B cell (primary cell): ENCODE results near the gene MEIKIN.
"Not testable (repeated sequence)": the region's sequence is repeated elsewhere in the genome, so short reads cannot be mapped to it uniquely, and the experiment has no call there.

Source experiments
- EZH2 ChIP-seq: IDR thresholded peaks from 2 replicates; pipeline ENCODE4 v1.6.1; 2012; ENCODE audit warnings: borderline replicate concordance, low read depth, mild to moderate bottlenecking, moderate library complexity, low read length; ENCODE audit not compliant: insufficient read depth, poor library complexity, severe bottlenecking
- TF ChIP-seq, protein P1 (sequence below): fragments of 200-600 bp; IDR thresholded peaks from one replicate; pipeline ENCODE4 v1.8.0; 2022; ENCODE audit warnings: antibody characterized with exemption, mild to moderate bottlenecking

DNA sequence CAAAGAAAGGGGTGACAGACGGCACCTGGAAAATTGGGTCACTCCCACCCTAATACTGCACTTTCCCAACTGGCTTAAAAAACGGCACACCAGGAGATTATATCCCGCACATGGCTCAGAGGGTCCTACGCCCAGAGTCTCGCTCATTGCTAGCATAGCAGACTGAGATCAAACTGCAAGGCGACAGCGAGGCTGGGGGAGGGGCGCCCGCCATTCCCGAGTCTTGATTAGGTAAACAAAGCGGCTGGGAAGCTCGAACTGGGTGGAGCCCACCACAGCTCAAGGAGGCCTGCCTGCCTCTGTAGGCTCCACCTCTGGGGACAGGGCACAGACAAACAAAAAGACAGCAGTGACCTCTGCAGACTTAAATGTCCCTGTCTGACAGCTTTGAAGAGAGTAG, 74.2 kb downstream of the MEIKIN start:
- TF ChIP-seq, protein P1, sequence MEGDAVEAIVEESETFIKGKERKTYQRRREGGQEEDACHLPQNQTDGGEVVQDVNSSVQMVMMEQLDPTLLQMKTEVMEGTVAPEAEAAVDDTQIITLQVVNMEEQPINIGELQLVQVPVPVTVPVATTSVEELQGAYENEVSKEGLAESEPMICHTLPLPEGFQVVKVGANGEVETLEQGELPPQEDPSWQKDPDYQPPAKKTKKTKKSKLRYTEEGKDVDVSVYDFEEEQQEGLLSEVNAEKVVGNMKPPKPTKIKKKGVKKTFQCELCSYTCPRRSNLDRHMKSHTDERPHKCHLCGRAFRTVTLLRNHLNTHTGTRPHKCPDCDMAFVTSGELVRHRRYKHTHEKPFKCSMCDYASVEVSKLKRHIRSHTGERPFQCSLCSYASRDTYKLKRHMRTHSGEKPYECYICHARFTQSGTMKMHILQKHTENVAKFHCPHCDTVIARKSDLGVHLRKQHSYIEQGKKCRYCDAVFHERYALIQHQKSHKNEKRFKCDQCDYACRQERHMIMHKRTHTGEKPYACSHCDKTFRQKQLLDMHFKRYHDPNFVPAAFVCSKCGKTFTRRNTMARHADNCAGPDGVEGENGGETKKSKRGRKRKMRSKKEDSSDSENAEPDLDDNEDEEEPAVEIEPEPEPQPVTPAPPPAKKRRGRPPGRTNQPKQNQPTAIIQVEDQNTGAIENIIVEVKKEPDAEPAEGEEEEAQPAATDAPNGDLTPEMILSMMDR, result not testable (repeated sequence)
- not testable (repeated sequence) for TF ChIP-seq EZH2
